Gastrocnemius medialis (tissue), 4 donors: ENCODE results near the gene GATA2. TPM values are rescaled to one million over a fixed set of nuclear protein-coding genes. Genes with fewer than 3 reads are reported as not detected.

Source experiments
- ATAC-seq, 2 donors: fragments of 150-250 bp; one replicate each; pipeline ENCODE4 v1.9.1; 2016
- DNase-seq, 2 donors: peaks; one replicate each; pipeline ENCODE4 v3.0.0-alpha.2; 2019
- H3K27ac ChIP-seq, 4 donors: fragments of 200-600 bp; sonication (generic); 1 replicate in 1 of 4; 2 replicates in 3 of 4; pipeline ENCODE4 v1.5.1; 2016 to 2018; ENCODE audit warnings: mild to moderate bottlenecking in 2 of 4, moderate library complexity in 1 of 4
- H3K27me3 ChIP-seq, 3 donors: fragments of 200-600 bp; sonication (generic) in 2 of 3; 1 replicate in 1 of 3; 2 replicates in 2 of 3; pipeline versions ENCODE4 v1.5.1 to v1.6.0; 2016 to 2019; ENCODE audit warnings: mild to moderate bottlenecking in 1 of 3, moderate library complexity in 1 of 3
- H3K36me3 ChIP-seq, 2 donors: fragments of 200-600 bp; sonication (generic) in 1 of 2; one replicate each; pipeline ENCODE4 v1.5.1; 2017 to 2018
- H3K4me1 ChIP-seq, 2 donors: fragments of 200-600 bp; sonication (generic) in 1 of 2; one replicate each; pipeline ENCODE4 v1.5.1; 2016 to 2017; ENCODE audit warnings: mild to moderate bottlenecking in 2 of 2
- H3K4me3 ChIP-seq, 4 donors: fragments of 200-600 bp; sonication (generic) in 3 of 4; 1 replicate in 1 of 4; 2 replicates in 3 of 4; pipeline ENCODE4 v1.5.1; 2016 to 2019; ENCODE audit warnings: mild to moderate bottlenecking in 2 of 4
- H3K9me3 ChIP-seq, 3 donors: fragments of 200-600 bp; sonication (generic) in 2 of 3; 1 replicate in 1 of 3; 2 replicates in 2 of 3; pipeline ENCODE4 v1.5.1; 2016 to 2019
- CTCF ChIP-seq, 5 experiments: fragments of 450-650 bp in 3 of 5; fragments of 200-600 bp in 2 of 5; sonication (generic) in 2 of 5; IDR thresholded peaks in 4 of 5; conservative IDR thresholded peaks in 1 of 5; 1 replicate in 4 of 5; 2 replicates in 1 of 5; pipeline ENCODE4 v1.5.1; 2016 to 2019; ENCODE audit warnings: antibody characterized with exemption in 5 of 5, mild to moderate bottlenecking in 3 of 5, moderate library complexity in 3 of 5
- POLR2A ChIP-seq, 2 donors: fragments of 450-650 bp; IDR thresholded peaks; one replicate each; pipeline ENCODE4 v1.6.1; 2017; ENCODE audit warnings: antibody characterized with exemption in 2 of 2, mild to moderate bottlenecking in 2 of 2, moderate library complexity in 2 of 2
- in situ Hi-C, 4 donors: fragments of 200-750 bp; cut with MboI; loops; one replicate each; pipeline versions ENCODE4 v1.15.0 to v1.8.0; 2017; ENCODE audit warnings: low sequenced_read_pairs in 4 of 4
- intact Hi-C: fragments of 100-400 bp; cut with DNase I; formaldehyde crosslinking; loops from one replicate; pipeline ENCODE4 v1.15.1; 2023; ENCODE audit warnings: low total_unique reads
- total RNA-seq, 4 donors: library from RNA; depleted of rRNA; stranded (reverse); fragments of >200 nt; gene quantifications; one replicate each; pipeline versions ENCODE4 v1.1.0 to v1.2.3, GENCODE V29; 2016

GATA2 gene
- total RNA-seq, 4 donors from 2014 or later = 9.0 to 14.4 (median 12.7) TPM

GRCh38 chr3:128487813-128488635, 5.0 kb downstream of the GATA2 start:
- peak; percentile 58 to 61 for ATAC-seq

DNA sequence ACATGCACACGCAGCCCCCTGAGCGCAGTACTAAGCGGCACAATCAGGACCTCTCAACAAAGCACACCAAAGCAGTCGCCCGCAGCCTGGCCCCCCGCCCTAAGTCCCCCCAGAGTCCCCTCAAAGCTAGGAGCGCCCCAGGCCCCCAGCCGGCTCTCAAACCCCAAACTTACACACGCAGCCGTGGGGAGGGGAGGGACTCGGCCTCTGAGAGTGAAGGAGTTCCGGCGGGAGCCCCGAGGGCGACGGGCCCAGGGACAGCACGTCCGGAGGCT, 5.5 kb downstream of the GATA2 start:
- Histone ChIP-seq H3K36me3 (no peaks in the 10 kb centered on the region), H3K4me1 (peaks cover 18 to 44% of the 10 kb centered on the region in 2 donors), H3K27ac (peak overlapping the region; percentile 22 to 78 (median 54)), H3K4me3 (peak overlapping the region; percentile 66 to 85 (median 68)), H3K9me3 (no peaks in the 10 kb centered on the region), H3K27me3 (peaks cover 86 to 100% (median 95%) of the 10 kb centered on the region in 3 donors)
- ATAC-seq (peak in 1 of 2 donors; percentile 1), DNase-seq (no peak)
- TF ChIP-seq CTCF (IDR thresholded peaks at IDR 0.05 in 4 of 5, conservative IDR thresholded peaks at IDR 0.05 in 1 of 5) = no peak
- TF ChIP-seq POLR2A (IDR thresholded peaks at IDR 0.05) = no peak
- intact Hi-C loops = loop anchor here (5.0 to 10.0 kb wide), 2 partner anchors 87 to 120 kb away; no protein-coding TSS in a partner anchor
- in situ Hi-C loops = loop anchor here in 1 of 4 donors (25.0 kb wide), 1 partner anchor 400 kb away; no protein-coding TSS in a partner anchor

More at GRCh38 chr3:128487813-128488635, 5.0 kb downstream of the GATA2 start:
- Histone ChIP-seq H3K4me1 (peaks cover 22 to 49% of the 10 kb centered on the region in 2 donors), H3K4me3 (peak overlapping the region; percentile 66 to 85 (median 68)), H3K36me3 (no peaks in the 10 kb centered on the region), H3K27me3 (peaks cover 88 to 100% (median 95%) of the 10 kb centered on the region in 3 donors), H3K9me3 (no peaks in the 10 kb centered on the region), H3K27ac (peak overlapping the region; percentile 67 to 81 (median 78))
- DNase-seq = peak; percentile 56 to 58
- in situ Hi-C loops (loop anchor here in 1 of 4 donors (25.0 kb wide), 1 partner anchor 401 kb away; no protein-coding TSS in a partner anchor), intact Hi-C loops (loop anchor here (5.0 to 10.0 kb wide), 2 partner anchors 87 to 119 kb away; no protein-coding TSS in a partner anchor)
- TF ChIP-seq POLR2A (IDR thresholded peaks at IDR 0.05) (peak; percentile 58 to 82), CTCF (IDR thresholded peaks at IDR 0.05 in 4 of 5, conservative IDR thresholded peaks at IDR 0.05 in 1 of 5) (no peak)

- H3K4me3 ChIP-seq = peak overlapping the region; percentile 66 to 85 (median 68)
- H3K36me3 ChIP-seq = no peaks in the 10 kb centered on the region
- H3K27me3 ChIP-seq = peaks cover 84 to 99% (median 94%) of the 10 kb centered on the region in 3 donors
- TF ChIP-seq POLR2A (IDR thresholded peaks at IDR 0.05) = no peak
- TF ChIP-seq CTCF (IDR thresholded peaks at IDR 0.05 in 4 of 5, conservative IDR thresholded peaks at IDR 0.05 in 1 of 5) = no peak
- peak overlapping the region in 3 of 4 donors; percentile 45 to 78 (median 64) for H3K27ac ChIP-seq
- DNase-seq (no peak), ATAC-seq (no peak)
- H3K9me3 ChIP-seq = no peaks in the 10 kb centered on the region
- intact Hi-C loops (loop anchor here (5.0 to 10.0 kb wide), 2 partner anchors 88 to 120 kb away; no protein-coding TSS in a partner anchor), in situ Hi-C loops (loop anchor here in 1 of 4 donors (25.0 kb wide), 1 partner anchor 400 kb away; no protein-coding TSS in a partner anchor)
- peaks cover 12 to 38% of the 10 kb centered on the region in 2 donors for H3K4me1 ChIP-seq
These were observed 6.1 kb downstream of the GATA2 start for GRCh38 chr3:128486681-128487537.

GRCh38 chr3:128486205-128486628, 6.8 kb downstream of the GATA2 start:
- peaks cover 11 to 38% of the 10 kb centered on the region in 2 donors for H3K4me1 ChIP-seq
- H3K4me3 ChIP-seq = peak overlapping the region; percentile 66 to 85 (median 68)
- intact Hi-C loops (loop anchor here (5.0 to 10.0 kb wide), 2 partner anchors 89 to 121 kb away; no protein-coding TSS in a partner anchor), in situ Hi-C loops (loop anchor here in 1 of 4 donors (25.0 kb wide), 1 partner anchor 399 kb away; no protein-coding TSS in a partner anchor)
- no peak for TF ChIP-seq CTCF (IDR thresholded peaks at IDR 0.05 in 4 of 5, conservative IDR thresholded peaks at IDR 0.05 in 1 of 5)
- TF ChIP-seq POLR2A (IDR thresholded peaks at IDR 0.05) = no peak
- peaks cover 81 to 99% (median 94%) of the 10 kb centered on the region in 3 donors for H3K27me3 ChIP-seq
- no peaks in the 10 kb centered on the region for H3K36me3 ChIP-seq
- peak overlapping the region in 2 of 4 donors; percentile 3 to 78 for H3K27ac ChIP-seq
- no peak for ATAC-seq
- H3K9me3 ChIP-seq = no peaks in the 10 kb centered on the region
- no peak for DNase-seq
